Choroid plexus epithelial cell (primary cell): ENCODE data around the gene SLC2A5.
"Not testable (repeated sequence)": the region's sequence is repeated elsewhere in the genome, so short reads cannot be mapped to it uniquely, and the experiment has no call there.

Experiments used
- DNase-seq: peaks from one replicate; pipeline ENCODE4 v3.0.0-alpha.2; 2010; ENCODE audit warnings: low read depth
- H3K4me3 ChIP-seq: 2 replicates; pipeline ENCODE4 v1.5.1; 2011; ENCODE audit warnings: low read depth, mild to moderate bottlenecking, control low read depth, low read length, moderate library complexity
- CTCF ChIP-seq: conservative IDR thresholded peaks from 2 replicates; pipeline ENCODE4 v1.5.1; 2011; ENCODE audit warnings: low read depth, mild to moderate bottlenecking, control low read depth, inconsistent platforms, low read length, moderate library complexity

Gene SLC2A5

GRCh38 chr1:9033363-9033762, 36.1 kb downstream of the SLC2A5 start:
- no peak for DNase-seq
- H3K4me3 ChIP-seq, result no peak overlapping the region
- TF ChIP-seq CTCF, result no peak

GRCh38 chr1:9031484-9032259, 37.8 kb downstream of the SLC2A5 start:
- TF ChIP-seq CTCF, result no peak

GRCh38 chr1:9031077-9031476, 38.4 kb downstream of the SLC2A5 start:
- not testable (repeated sequence) for DNase-seq, H3K4me3 ChIP-seq

More at GRCh38 chr1:9031484-9032259, 37.8 kb downstream of the SLC2A5 start:
- no peak overlapping the region for H3K4me3 ChIP-seq
- no peak for DNase-seq

GRCh38 chr1:9028921-9029705, 40.3 kb downstream of the SLC2A5 start:
- peak; percentile 17 for DNase-seq
- TF ChIP-seq CTCF, result no peak
- no peak overlapping the region for H3K4me3 ChIP-seq

GRCh38 chr1:9027307-9027706, 42.1 kb downstream of the SLC2A5 start:
- H3K4me3 ChIP-seq, result no peak overlapping the region
- DNase-seq, result no peak
- TF ChIP-seq CTCF, result no peak

- no peak for TF ChIP-seq CTCF
- no peak for DNase-seq
- no peak overlapping the region for H3K4me3 ChIP-seq
Observed at GRCh38 chr1:9025449-9025848, 44.0 kb downstream of the SLC2A5 start.

GRCh38 chr1:9024837-9025236, 44.6 kb downstream of the SLC2A5 start:
- no peak overlapping the region for H3K4me3 ChIP-seq
- no peak for DNase-seq
- TF ChIP-seq CTCF, result no peak
